ENCODE data around the gene PSMD13. TPM values are rescaled to one million over a fixed set of nuclear protein-coding genes. Genes with fewer than 3 reads are reported as not detected.

PSMD13 gene
- total RNA-seq, 4 donors from 2014 or later = 64.7 to 111 (median 77.7) TPM

GRCh38 chr11:203056-203944, 33.5 kb upstream of the PSMD13 start:
- intact Hi-C loops (cut with DNase I) = loop anchor here (5.0 to 10.0 kb wide), 5 partner anchors 34 to 302 kb away; partner anchors contain the start of genes B4GALNT4, PGGHG, PSMD13 and PTDSS2
- Histone ChIP-seq H3K4me1 (peaks cover 9 to 15% of the 10 kb centered on the region in 2 donors), H3K27ac (no peak overlapping the region), H3K27me3 (no peaks in the 10 kb centered on the region), H3K9me3 (no peaks in the 10 kb centered on the region), H3K4me3 (replicated peaks in 1 of 3) (no peak overlapping the region), H3K36me3 (peaks cover 10 to 16% of the 10 kb centered on the region in 2 donors)
- WGBS, 2 donors = 91 to 93% methylated on average over 7 of the region's 7 CpGs
- no peak for DNase-seq
- TF ChIP-seq POLR2A (IDR thresholded peaks at IDR 0.05) = no peak
- TF ChIP-seq CTCF (IDR thresholded peaks at IDR 0.05) = no peak

- H3K9me3 ChIP-seq = no peaks in the 10 kb centered on the region
- H3K4me3 ChIP-seq (replicated peaks in 1 of 3) = no peak overlapping the region
- intact Hi-C loops (cut with DNase I) = loop anchor here (5.0 to 10.0 kb wide), 5 partner anchors 33 to 301 kb away; partner anchors contain the start of genes B4GALNT4, PGGHG, PSMD13 and PTDSS2
- TF ChIP-seq CTCF (IDR thresholded peaks at IDR 0.05) (no peak), POLR2A (IDR thresholded peaks at IDR 0.05) (no peak)
- no peak for DNase-seq
- 94 to 95% methylated on average over 4 of the region's 4 CpGs for WGBS, 2 donors
- H3K27ac ChIP-seq = no peak overlapping the region
- no peaks in the 10 kb centered on the region for H3K27me3 ChIP-seq
- H3K36me3 ChIP-seq = peaks cover 10 to 16% of the 10 kb centered on the region in 2 donors
- peaks cover 9 to 16% of the 10 kb centered on the region in 2 donors for H3K4me1 ChIP-seq
Observed at GRCh38 chr11:203945-204586, 32.7 kb upstream of the PSMD13 start.

GRCh38 chr11:204587-205109, 32.1 kb upstream of the PSMD13 start:
- intact Hi-C loops (cut with DNase I) = loop anchor here (5.0 to 10.0 kb wide), 5 partner anchors 33 to 300 kb away; partner anchors contain the start of genes B4GALNT4, PGGHG, PSMD13 and PTDSS2
- Histone ChIP-seq H3K4me1 (peaks cover 15 to 22% of the 10 kb centered on the region in 2 donors), H3K27ac (no peak overlapping the region), H3K36me3 (peaks cover 10 to 16% of the 10 kb centered on the region in 2 donors), H3K4me3 (replicated peaks in 1 of 3) (no peak overlapping the region), H3K27me3 (no peaks in the 10 kb centered on the region), H3K9me3 (no peaks in the 10 kb centered on the region)
- 83 to 92% methylated on average over 3 to 9 of the region's 12 CpGs for WGBS, 2 donors
- no peak for DNase-seq
- no peak for TF ChIP-seq POLR2A (IDR thresholded peaks at IDR 0.05)
- no peak for TF ChIP-seq CTCF (IDR thresholded peaks at IDR 0.05)

GRCh38 chr11:205221-206001, 31.4 kb upstream of the PSMD13 start:
- no peak overlapping the region for H3K27ac ChIP-seq
- no peaks in the 10 kb centered on the region for H3K9me3 ChIP-seq
- intact Hi-C loops (cut with DNase I) = loop anchor here (10.0 kb wide), 3 partner anchors 79 to 299 kb away; partner anchors contain the start of genes PGGHG, PTDSS2 and RNH1
- no peak for DNase-seq
- H3K4me1 ChIP-seq = peaks cover 21 to 29% of the 10 kb centered on the region in 2 donors
- H3K36me3 ChIP-seq = peaks cover 16 to 21% of the 10 kb centered on the region in 2 donors
- no peak for TF ChIP-seq CTCF (IDR thresholded peaks at IDR 0.05)
- TF ChIP-seq POLR2A (IDR thresholded peaks at IDR 0.05) = no peak
- WGBS, 2 donors = 93 to 97% methylated on average over 15 of the region's 16 CpGs
- H3K27me3 ChIP-seq = no peaks in the 10 kb centered on the region
- H3K4me3 ChIP-seq (replicated peaks in 1 of 3) = peak overlapping the region in 1 of 3 donors; percentile 88
